Duodenal mucosa (tissue), 2 donors: ENCODE data around the gene CDCP2.

ENCODE experiments used
- H3K27ac ChIP-seq: one replicate; pipeline ENCODE4 v1.7.0; 2013; ENCODE audit warnings: low read depth, low read length
- H3K27me3 ChIP-seq, 2 donors: one replicate each; pipeline ENCODE4 v1.7.0; 2013; ENCODE audit warnings: low read length in 2 of 2, control low read depth in 1 of 2; ENCODE audit not compliant: insufficient read depth in 2 of 2, control insufficient read depth in 1 of 2
- H3K36me3 ChIP-seq, 2 donors: one replicate each; pipeline ENCODE4 v1.7.0; 2013; ENCODE audit warnings: low read length in 2 of 2, control low read depth in 1 of 2; ENCODE audit not compliant: insufficient read depth in 2 of 2, control insufficient read depth in 1 of 2
- H3K4me1 ChIP-seq, 2 donors: one replicate each; pipeline ENCODE4 v1.7.0; 2013; ENCODE audit warnings: low read length in 2 of 2, control low read depth in 1 of 2; ENCODE audit not compliant: insufficient read depth in 2 of 2, control insufficient read depth in 1 of 2
- H3K4me3 ChIP-seq, 2 donors: one replicate each; pipeline ENCODE4 v1.7.0; 2013; ENCODE audit warnings: low read length in 2 of 2, low read depth in 1 of 2
- H3K9ac ChIP-seq, 2 donors: one replicate each; pipeline ENCODE4 v1.7.0; 2013; ENCODE audit warnings: low read length in 2 of 2, low read depth in 1 of 2
- H3K9me3 ChIP-seq, 2 donors: one replicate each; pipeline ENCODE4 v1.7.0; 2013; ENCODE audit warnings: low read length in 2 of 2, control low read depth in 1 of 2; ENCODE audit not compliant: control insufficient read depth in 1 of 2

Gene CDCP2

GRCh38 chr1:54178296-54179070 is 25.7 kb upstream of the CDCP2 start:
- no peak overlapping the region for H3K9ac ChIP-seq
- H3K9me3 ChIP-seq: no peaks in the 10 kb centered on the region
- H3K4me1 ChIP-seq: no peaks in the 10 kb centered on the region
- peaks cover 0 to 19% of the 10 kb centered on the region in 2 donors for H3K36me3 ChIP-seq
- no peak overlapping the region for H3K27ac ChIP-seq
- H3K27me3 ChIP-seq: no peaks in the 10 kb centered on the region
- H3K4me3 ChIP-seq: no peak overlapping the region

DNA sequence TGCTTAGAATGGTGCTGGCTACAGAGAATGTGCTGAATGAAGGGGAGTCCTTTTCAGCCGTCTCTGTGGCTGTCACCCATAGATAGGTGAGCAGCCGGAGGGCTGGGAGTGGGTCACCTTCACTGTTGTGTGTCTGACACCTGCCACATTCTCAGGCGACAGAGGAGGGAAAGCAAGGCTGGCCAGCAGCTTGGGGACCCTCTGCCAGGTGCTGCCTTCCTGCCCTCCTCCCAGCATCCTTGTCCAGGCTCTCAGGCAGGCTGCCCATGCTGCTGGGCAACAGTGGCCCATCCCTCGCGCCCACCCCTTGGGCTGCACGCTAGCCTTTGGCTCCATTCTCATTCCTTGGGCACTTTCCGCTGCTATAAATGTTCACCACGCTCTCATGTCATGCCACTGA is 24.9 kb upstream of the CDCP2 start:
- no peak overlapping the region for H3K4me3 ChIP-seq
- H3K27me3 ChIP-seq: no peaks in the 10 kb centered on the region
- peaks cover 0 to 19% of the 10 kb centered on the region in 2 donors for H3K36me3 ChIP-seq
- no peaks in the 10 kb centered on the region for H3K9me3 ChIP-seq
- no peak overlapping the region for H3K9ac ChIP-seq
- H3K4me1 ChIP-seq: no peaks in the 10 kb centered on the region
- H3K27ac ChIP-seq: no peak overlapping the region

DNA sequence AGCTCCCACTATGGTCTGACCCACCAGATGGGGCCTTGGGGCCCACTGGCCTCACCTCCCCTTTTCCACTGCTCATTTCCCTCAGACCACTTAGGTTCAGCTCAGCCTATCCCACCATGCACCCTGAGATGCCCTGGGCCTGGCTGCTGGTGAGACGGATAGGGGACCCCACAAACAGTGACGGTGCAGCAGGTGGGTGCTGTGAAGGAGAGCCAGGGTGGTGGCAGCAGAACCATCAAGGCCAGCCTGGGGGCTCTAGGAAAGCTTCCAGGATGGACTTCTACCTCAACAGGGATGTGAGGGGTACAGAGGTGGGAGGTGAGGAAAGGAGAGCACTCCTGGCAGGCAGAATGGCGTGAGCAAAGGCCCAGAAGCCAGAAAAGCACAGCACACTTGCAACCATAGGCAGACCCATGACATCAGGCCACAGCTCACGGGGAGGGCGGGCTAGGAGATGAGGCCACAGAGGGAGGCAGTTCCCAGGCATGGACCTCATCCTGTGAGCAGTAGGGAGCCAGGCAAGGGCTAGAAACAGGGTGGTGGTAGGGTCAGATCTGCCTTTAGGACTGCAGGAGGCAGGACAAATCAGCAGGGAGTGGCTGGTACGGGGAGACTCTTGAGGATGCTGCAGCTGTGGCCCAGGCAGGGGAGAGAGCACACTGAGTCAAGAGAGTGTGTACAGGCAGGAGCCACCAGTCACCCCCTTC is 24.0 kb upstream of the CDCP2 start:
- Histone ChIP-seq H3K9ac (no peak overlapping the region), H3K27ac (no peak overlapping the region), H3K9me3 (no peaks in the 10 kb centered on the region), H3K27me3 (no peaks in the 10 kb centered on the region), H3K4me1 (no peaks in the 10 kb centered on the region), H3K4me3 (no peak overlapping the region), H3K36me3 (peaks cover 0 to 19% of the 10 kb centered on the region in 2 donors)

GRCh38 chr1:54174106-54174505 is 21.3 kb upstream of the CDCP2 start:
- Histone ChIP-seq H3K27me3 (no peaks in the 10 kb centered on the region), H3K4me3 (no peak overlapping the region), H3K4me1 (no peaks in the 10 kb centered on the region), H3K9me3 (no peaks in the 10 kb centered on the region), H3K9ac (no peak overlapping the region), H3K27ac (no peak overlapping the region), H3K36me3 (peaks cover 0 to 11% of the 10 kb centered on the region in 2 donors)

GRCh38 chr1:54173681-54174080 is 20.9 kb upstream of the CDCP2 start:
- Histone ChIP-seq H3K36me3 (peaks cover 0 to 7% of the 10 kb centered on the region in 2 donors), H3K9me3 (no peaks in the 10 kb centered on the region), H3K27me3 (no peaks in the 10 kb centered on the region), H3K4me3 (no peak overlapping the region), H3K4me1 (no peaks in the 10 kb centered on the region), H3K9ac (no peak overlapping the region), H3K27ac (no peak overlapping the region)

- Histone ChIP-seq H3K4me1 (no peaks in the 10 kb centered on the region), H3K27ac (no peak overlapping the region), H3K9me3 (no peaks in the 10 kb centered on the region)
Observed at GRCh38 chr1:54172614-54173599, 20.1 kb upstream of the CDCP2 start.

DNA sequence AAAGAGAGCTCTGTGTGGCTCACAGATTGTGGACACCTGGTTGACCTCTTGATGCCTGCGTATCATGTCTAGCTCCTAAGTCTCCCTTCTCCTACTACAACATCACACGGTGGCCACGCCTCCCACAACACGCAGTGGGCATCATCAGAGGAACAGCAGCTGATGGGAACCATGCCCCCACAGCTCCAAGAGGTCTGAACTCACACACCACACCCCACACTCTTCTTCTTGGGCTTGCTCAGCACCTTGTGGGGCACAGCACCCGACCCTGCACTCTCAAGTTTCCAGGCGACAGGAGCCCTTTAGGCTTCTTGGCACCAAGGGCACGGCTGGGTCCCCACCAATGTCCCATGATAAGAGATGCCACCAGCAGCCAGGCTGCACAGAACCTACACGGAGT is 18.8 kb upstream of the CDCP2 start:
- Histone ChIP-seq H3K27ac (no peak overlapping the region), H3K9me3 (no peaks in the 10 kb centered on the region), H3K27me3 (no peaks in the 10 kb centered on the region), H3K36me3 (peaks cover 0 to 4% of the 10 kb centered on the region in 2 donors), H3K4me1 (no peaks in the 10 kb centered on the region), H3K9ac (no peak overlapping the region), H3K4me3 (no peak overlapping the region)

More at GRCh38 chr1:54172614-54173599, 20.1 kb upstream of the CDCP2 start:
- H3K4me3 ChIP-seq: no peak overlapping the region
- no peak overlapping the region for H3K9ac ChIP-seq
- peaks cover 0 to 4% of the 10 kb centered on the region in 2 donors for H3K36me3 ChIP-seq
- H3K27me3 ChIP-seq: no peaks in the 10 kb centered on the region

DNA sequence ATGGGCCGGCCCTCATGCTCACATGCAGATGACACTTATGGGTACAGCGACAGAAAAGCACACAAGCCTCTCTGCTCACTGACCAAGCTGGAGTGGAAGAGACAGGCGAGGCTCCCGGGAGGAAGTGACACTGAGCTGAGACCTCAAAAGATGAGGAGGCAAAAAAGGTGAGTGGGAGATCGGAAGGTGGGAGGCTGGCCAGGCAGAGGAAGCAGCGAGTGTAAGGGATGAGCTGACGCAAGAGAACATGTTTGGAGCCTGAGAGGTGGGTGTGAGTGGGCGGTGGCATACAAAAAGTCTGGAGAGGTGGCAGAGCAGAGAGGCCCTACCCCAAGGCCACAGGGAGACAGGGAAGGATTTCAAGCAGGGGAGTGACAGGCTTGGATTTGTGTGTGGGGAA is 18.2 kb upstream of the CDCP2 start:
- no peak overlapping the region for H3K4me3 ChIP-seq
- no peak overlapping the region for H3K9ac ChIP-seq
- H3K27me3 ChIP-seq: no peaks in the 10 kb centered on the region
- peaks cover 0 to 4% of the 10 kb centered on the region in 2 donors for H3K36me3 ChIP-seq
- H3K9me3 ChIP-seq: no peaks in the 10 kb centered on the region
- H3K4me1 ChIP-seq: no peaks in the 10 kb centered on the region
- H3K27ac ChIP-seq: no peak overlapping the region

- Histone ChIP-seq H3K27me3 (no peaks in the 10 kb centered on the region), H3K4me1 (peaks cover 0 to 5% of the 10 kb centered on the region in 2 donors), H3K36me3 (peaks cover 0 to 4% of the 10 kb centered on the region in 2 donors), H3K27ac (no peak overlapping the region), H3K9ac (no peak overlapping the region), H3K9me3 (no peaks in the 10 kb centered on the region), H3K4me3 (no peak overlapping the region)
Observed at GRCh38 chr1:54169068-54169467, 16.3 kb upstream of the CDCP2 start.
